HK-2 (cell line): ENCODE measurements around the gene CD101.
"Not testable (repeated sequence)": the region's sequence is repeated elsewhere in the genome, so short reads cannot be mapped to it uniquely, and the experiment has no call there.

Experiments used
- DNase-seq: peaks from one replicate; pipeline ENCODE4 v3.0.0-alpha.2; 2018; ENCODE audit not compliant: unreplicated experiment

The CD101 gene

GRCh38 chr1:117001254-117001927, at the start of gene CD101:
CD101 (plus strand) TSS chr1:117001760; CDS start chr1:117001818, 58 bp downstream.
- no peak for DNase-seq

DNA sequence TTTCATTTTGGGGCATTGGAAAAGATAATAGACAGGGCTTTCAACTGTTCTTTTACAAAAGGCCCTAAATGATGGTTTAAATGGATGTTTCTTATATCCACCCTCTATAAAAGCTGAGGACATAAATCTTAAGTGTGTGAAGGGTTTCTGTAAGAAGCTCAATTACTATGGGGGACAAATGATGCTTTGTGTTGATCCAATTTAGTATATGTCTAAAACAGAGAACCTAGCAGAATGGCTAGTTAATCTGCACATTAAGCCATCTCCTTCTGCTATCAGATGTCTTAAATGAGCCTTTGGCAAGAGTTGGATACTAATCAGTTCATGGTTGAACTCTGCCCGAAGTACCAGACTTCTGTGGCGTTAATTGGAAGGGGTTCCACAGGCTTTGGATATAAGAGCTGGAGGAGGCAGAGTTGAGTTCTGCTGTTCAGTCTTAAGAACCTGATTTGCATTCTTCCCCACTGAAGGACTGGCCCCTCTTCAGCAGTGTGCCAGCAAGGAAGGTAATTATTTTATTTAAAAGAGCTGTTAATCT, 48.8 kb upstream of the CD101 start:
- DNase-seq = no peak

- no peak for DNase-seq
These were observed 47.1 kb upstream of the CD101 start for GRCh38 chr1:116954440-116954839.

DNA sequence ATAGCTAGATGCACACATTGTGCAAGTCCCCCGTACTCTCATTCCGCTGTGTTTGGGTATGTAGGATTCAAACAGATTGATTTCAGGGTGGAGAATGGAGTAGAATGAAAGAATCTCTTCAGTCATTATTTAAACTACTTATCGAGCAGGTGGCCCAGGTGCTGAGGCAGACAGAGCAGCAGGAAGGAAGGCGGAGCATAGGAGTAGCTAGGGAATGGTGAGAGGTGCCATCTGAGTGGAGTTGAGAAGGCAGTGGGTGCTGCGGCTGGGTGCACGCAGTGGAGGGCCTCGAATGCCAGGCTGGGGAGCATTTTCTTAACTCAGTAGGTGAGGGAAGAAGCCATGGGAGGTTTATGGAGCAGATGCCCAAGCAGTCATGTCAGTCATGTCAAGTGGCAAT, 45.2 kb upstream of the CD101 start:
- DNase-seq = no peak

DNA sequence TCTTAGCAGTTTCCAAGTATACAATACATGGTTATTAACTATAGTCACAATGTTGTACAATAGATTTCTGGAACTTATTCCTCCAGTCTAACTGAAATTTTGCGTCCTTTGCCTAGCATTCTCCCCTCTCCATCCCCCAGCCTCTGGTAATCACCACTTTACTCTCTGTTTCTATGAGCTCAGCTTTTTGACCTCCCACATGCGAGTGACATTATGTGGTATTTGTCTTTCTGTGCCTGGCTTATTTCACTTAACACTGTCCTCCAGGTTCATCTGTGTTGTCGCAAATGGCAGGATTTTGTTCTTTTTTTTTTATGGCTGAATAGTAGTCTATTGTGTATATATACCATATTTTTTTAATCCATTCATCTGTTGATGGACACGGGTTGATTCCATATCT, 43.9 kb upstream of the CD101 start:
- no peak for DNase-seq

- DNase-seq = no peak
These were observed 43.5 kb upstream of the CD101 start for GRCh38 chr1:116958110-116958509.

DNA sequence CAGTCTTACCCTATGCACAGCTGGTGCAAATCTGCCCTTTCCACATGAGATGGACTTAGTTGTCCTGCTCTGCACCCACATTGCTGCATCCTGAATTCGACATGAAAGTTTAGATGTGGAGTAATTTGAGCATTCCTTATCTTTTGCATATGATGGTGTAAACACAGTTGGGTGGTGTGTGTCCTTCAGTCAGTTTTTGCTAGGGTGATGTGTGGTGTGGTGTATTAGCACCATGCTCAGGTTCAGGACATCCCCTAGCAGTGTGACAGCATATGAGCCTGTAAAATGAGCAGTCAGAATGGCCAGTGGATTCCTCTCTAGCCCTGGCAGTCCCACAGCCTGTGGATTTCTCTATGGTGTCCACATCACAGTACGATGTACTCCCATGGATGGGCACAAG, 42.6 kb upstream of the CD101 start:
- no peak for DNase-seq

DNA sequence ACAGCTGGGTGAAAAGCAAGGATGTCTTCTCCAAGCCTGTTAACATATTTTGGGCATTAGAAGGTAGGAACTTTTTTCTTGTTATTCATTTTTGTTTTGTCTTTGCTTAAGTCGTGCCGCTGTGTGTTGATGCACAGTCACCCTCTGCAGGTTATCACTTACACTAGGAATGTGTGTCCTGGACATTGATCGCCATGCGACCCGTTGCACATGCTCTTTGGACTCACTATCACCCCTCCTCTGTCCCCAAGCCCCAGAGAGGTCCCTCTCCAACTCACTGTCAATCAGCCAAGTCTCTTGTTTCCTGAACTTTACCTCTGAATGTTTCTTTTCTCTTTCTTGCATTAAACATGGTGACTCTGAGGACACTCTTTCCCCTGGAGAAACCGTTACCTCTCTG, 40.0 kb upstream of the CD101 start:
- no peak for DNase-seq

DNA sequence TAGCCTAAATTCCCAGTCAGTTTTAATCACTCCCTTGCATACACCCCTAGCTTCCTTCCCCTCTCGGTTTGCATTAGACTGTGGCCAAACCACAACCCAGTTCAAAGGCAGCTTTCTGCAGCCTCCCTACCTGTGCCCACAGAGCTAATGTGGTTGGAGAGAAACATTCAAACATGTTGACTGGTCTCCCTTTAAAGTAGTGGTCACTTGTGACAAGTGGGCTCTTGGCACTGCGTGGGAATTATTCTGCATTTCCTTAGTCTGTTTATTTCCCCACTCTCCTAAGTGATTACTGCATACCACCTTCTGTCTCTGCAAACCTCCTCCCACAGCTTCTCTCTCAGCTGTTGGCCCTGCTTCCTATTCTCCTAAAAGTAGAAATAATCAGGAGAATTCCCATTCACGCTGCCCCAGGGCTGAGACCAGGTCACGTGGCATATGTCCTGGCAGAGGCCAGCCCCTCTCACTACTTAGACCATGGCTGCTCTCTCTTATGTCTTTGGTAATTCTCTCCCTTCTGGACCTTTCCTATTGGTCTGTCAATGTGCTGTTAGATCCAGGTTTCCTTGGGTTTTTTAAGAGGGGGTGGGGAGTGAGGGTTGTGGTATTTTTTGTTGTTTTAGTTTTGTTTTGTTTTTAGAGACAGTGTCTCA, 38.4 kb upstream of the CD101 start:
- DNase-seq = no peak

- DNase-seq = no peak
These were observed 34.8 kb upstream of the CD101 start for GRCh38 chr1:116966791-116967190.

DNA sequence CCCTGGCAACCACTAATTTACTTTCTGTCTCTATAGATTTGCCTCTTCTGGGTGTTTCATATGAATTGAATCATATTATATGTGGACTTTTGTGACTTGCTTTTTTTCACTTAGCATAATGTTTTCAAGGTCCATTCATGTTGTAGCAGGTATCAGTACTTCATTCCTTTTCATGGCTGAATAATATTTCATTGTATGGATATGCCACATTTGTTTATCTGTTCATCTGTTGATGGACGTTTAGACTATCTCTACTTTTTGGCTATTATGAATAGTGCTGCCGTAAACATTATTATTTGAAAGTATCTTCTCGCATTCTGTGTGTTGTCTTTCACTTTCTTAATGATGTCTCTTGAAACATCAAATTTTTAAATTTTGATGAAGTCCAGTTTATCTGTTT, 32.8 kb upstream of the CD101 start:
- DNase-seq = no peak

DNA sequence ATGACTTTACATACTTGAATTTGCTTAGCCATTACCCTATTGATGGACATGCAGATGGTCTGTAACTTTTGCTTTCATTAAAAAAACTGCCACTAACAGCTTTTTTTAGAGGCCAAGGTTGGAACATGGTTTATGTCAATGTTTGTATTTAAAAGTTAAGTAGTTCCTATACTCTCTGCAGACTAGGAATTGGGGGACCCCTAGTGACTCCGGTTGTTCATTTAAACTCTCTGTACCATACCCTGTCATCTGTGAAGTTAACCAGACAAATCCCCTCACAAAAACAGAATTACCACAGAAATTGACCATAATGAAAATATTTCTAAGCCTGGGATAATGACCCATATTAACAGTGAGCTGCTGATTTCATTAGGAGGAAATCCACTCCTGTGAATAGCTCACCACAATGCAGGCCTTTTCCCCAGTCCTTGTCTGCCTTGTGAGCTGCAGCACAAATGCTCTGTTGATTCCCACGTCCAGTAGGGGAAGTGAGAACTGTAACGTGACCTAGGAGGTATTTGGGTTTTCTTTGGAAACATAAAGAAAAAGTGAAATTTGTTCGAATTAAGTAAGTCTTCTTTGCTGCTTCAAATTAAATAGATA, 30.2 kb upstream of the CD101 start:
- DNase-seq = no peak

DNA sequence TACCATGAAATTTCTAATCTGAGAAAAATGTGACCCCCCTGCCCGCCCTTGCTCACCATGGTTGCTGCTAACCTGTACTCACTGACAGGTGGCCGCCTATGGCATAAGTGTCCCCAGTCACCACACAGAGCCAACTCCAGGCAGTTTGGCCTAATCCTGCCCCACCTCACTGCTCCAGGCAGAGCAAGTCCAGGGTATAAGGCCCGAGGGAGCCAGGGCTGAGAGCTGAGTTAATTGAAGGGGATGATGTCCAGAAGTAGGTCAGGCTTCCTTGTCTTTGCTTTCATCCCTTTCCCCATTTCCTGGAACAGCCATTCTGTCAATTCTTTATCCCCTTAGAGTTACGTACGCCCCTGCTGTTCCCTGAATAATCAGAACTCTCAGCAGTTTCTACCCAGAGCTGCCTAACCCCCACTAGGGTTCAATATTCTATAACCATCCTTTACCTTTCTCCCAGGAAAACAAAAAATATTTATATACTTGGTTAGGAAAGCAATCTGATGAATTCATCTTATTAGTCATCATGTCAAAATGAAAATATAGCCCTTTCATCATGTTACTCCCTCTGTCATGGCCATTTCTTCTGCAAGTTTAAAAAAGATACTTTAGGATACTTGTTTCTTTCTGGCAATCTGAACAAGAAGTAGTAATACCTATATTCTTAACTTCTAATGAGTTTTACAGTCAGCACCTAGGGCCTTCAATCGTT, 29.4 kb upstream of the CD101 start:
- no peak for DNase-seq

DNA sequence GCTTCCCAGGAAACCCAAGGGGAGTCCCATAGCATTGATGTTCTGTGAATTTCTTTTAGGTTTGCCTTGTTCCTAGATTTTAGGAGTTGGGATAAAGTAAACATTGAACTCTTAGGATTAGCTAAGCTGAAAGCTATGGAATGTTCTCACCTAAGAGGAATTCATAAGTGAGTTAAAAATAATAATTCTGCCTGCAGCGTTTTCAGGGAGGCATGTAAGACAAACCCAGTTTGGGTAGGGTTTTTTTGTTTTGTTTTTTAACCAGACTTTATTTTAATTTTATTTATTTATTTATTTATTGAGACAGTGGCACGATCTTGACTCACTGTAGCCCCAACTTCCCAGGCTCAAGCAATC, 28.9 kb upstream of the CD101 start:
- no peak for DNase-seq

GRCh38 chr1:116980309-116980708, 21.3 kb upstream of the CD101 start:
- not testable (repeated sequence) for DNase-seq

GRCh38 chr1:116981521-116982037, 20.0 kb upstream of the CD101 start:
- DNase-seq = no peak

GRCh38 chr1:116982319-116983004, 19.1 kb upstream of the CD101 start:
- DNase-seq = no peak

GRCh38 chr1:116983112-116983511, 18.4 kb upstream of the CD101 start:
- no peak for DNase-seq

GRCh38 chr1:116983678-116984077, 17.9 kb upstream of the CD101 start:
- DNase-seq = no peak

GRCh38 chr1:116984406-116985160, 17.0 kb upstream of the CD101 start:
- DNase-seq = no peak
